HEK293 (cell line): ENCODE results near the gene ACOX2.

Experiments used
- CTCF ChIA-PET: fragments of 350-600 bp; formaldehyde crosslinking; extraction: SDS; loops from one replicate; lab custom pipeline; 2021; ENCODE audit warnings: antibody characterized with exemption; lab: Yijun Ruan, JAX
- POLR2A ChIA-PET: fragments of 300-600 bp; formaldehyde crosslinking; extraction: SDS; loops from one replicate; lab custom pipeline; 2020; ENCODE audit warnings: antibody characterized with exemption, inconsistent platforms; lab: Yijun Ruan, JAX
- H3K27ac ChIP-seq: fragments of 200-500 bp; sonication (Bioruptor generic); 2 replicates; pipeline ENCODE4 v1.5.1; 2014; ENCODE audit warnings: low read depth, low read length, control low read depth, inconsistent platforms; ENCODE audit errors: extremely low read depth
- H3K36me3 ChIP-seq, 2 experiments: fragments of 200-500 bp in 1 of 2; sonication (Bioruptor generic) in 1 of 2; 1 replicate in 1 of 2; 2 replicates in 1 of 2; pipeline ENCODE4 v1.5.1; 2014 to 2017; ENCODE audit warnings: inconsistent platforms in 2 of 2, low read length in 2 of 2; ENCODE audit not compliant: control insufficient read depth in 2 of 2, insufficient read depth in 1 of 2
- H3K4me1 ChIP-seq: fragments of 200-500 bp; sonication (Bioruptor generic); 2 replicates; pipeline ENCODE4 v1.5.1; 2014; ENCODE audit warnings: mild to moderate bottlenecking, low read length, inconsistent platforms; ENCODE audit not compliant: control insufficient read depth, insufficient read depth
- H3K4me3 ChIP-seq: 2 replicates; pipeline ENCODE4 v1.5.1; 2011; ENCODE audit warnings: low read depth, mild to moderate bottlenecking, control low read depth, low read length, moderate library complexity
- H3K9me3 ChIP-seq: fragments of 200-500 bp; sonication (Bioruptor generic); 2 replicates; pipeline ENCODE4 v1.5.1; 2014; ENCODE audit warnings: low read depth, low read length, inconsistent platforms; ENCODE audit not compliant: control insufficient read depth, insufficient read depth
- GLIS2 ChIP-seq: fragments of 450-650 bp; formaldehyde crosslinking; IDR thresholded peaks from 2 replicates; pipeline ENCODE4 v1.5.1; 2016; ENCODE audit warnings: missing biosample characterization, missing genetic modification characterization
- REST ChIP-seq: fragments of 450-650 bp; formaldehyde crosslinking; IDR thresholded peaks from 2 replicates; pipeline ENCODE4 v1.5.1; 2016; ENCODE audit warnings: missing biosample characterization, missing genetic modification characterization
- ZBTB10 ChIP-seq: fragments of 450-650 bp; formaldehyde crosslinking; IDR thresholded peaks from 2 replicates; pipeline ENCODE4 v1.5.1; 2016; ENCODE audit warnings: missing biosample characterization, missing genetic modification characterization
- ZBTB17 ChIP-seq: fragments of 450-650 bp; formaldehyde crosslinking; IDR thresholded peaks from 2 replicates; pipeline ENCODE4 v1.5.1; 2016; ENCODE audit warnings: missing biosample characterization, missing genetic modification characterization
- ZFP41 ChIP-seq: fragments of 450-650 bp; formaldehyde crosslinking; IDR thresholded peaks from 2 replicates; pipeline ENCODE4 v1.5.1; 2016; ENCODE audit warnings: missing biosample characterization, missing genetic modification characterization, borderline replicate concordance
- ZIC2 ChIP-seq: fragments of 450-650 bp; formaldehyde crosslinking; IDR thresholded peaks from 2 replicates; pipeline ENCODE4 v1.5.1; 2016; ENCODE audit warnings: missing biosample characterization, missing genetic modification characterization
- ZNF10 ChIP-seq: fragments of 450-650 bp; formaldehyde crosslinking; IDR thresholded peaks from 2 replicates; pipeline ENCODE4 v1.5.1; 2017; ENCODE audit warnings: missing biosample characterization, missing genetic modification characterization
- ZNF112 ChIP-seq: fragments of 450-650 bp; formaldehyde crosslinking; IDR thresholded peaks from 2 replicates; pipeline ENCODE4 v1.5.0; 2017; ENCODE audit warnings: missing biosample characterization, missing genetic modification characterization
- ZNF138 ChIP-seq: fragments of 450-650 bp; formaldehyde crosslinking; IDR thresholded peaks from 2 replicates; pipeline ENCODE4 v1.5.1; 2016; ENCODE audit warnings: missing biosample characterization, missing genetic modification characterization, borderline replicate concordance
- ZNF214 ChIP-seq: fragments of 450-650 bp; formaldehyde crosslinking; IDR thresholded peaks from 2 replicates; pipeline ENCODE4 v1.5.1; 2017; ENCODE audit warnings: missing biosample characterization, mild to moderate bottlenecking, missing genetic modification characterization, borderline replicate concordance
- ZNF221 ChIP-seq: fragments of 450-650 bp; formaldehyde crosslinking; IDR thresholded peaks from 2 replicates; pipeline ENCODE4 v1.5.1; 2017; ENCODE audit warnings: missing biosample characterization, missing genetic modification characterization, borderline replicate concordance
- ZNF23 ChIP-seq: fragments of 450-650 bp; formaldehyde crosslinking; IDR thresholded peaks from 2 replicates; pipeline ENCODE4 v1.5.1; 2016; ENCODE audit warnings: missing biosample characterization, missing genetic modification characterization, borderline replicate concordance
- ZNF26 ChIP-seq: fragments of 450-650 bp; formaldehyde crosslinking; IDR thresholded peaks from 2 replicates; pipeline ENCODE4 v1.5.1; 2016; ENCODE audit warnings: missing biosample characterization, missing genetic modification characterization
- ZNF292 ChIP-seq: fragments of 450-650 bp; formaldehyde crosslinking; IDR thresholded peaks from 2 replicates; pipeline ENCODE4 v1.5.1; 2016; ENCODE audit warnings: low read depth, missing biosample characterization, missing genetic modification characterization, borderline replicate concordance
- ZNF311 ChIP-seq: fragments of 450-650 bp; formaldehyde crosslinking; IDR thresholded peaks from 2 replicates; pipeline ENCODE4 v1.5.1; 2017; ENCODE audit warnings: missing biosample characterization, missing genetic modification characterization, borderline replicate concordance
- ZNF350 ChIP-seq: fragments of 450-650 bp; formaldehyde crosslinking; IDR thresholded peaks from 2 replicates; pipeline ENCODE4 v1.5.0; 2017; ENCODE audit warnings: missing biosample characterization, mild to moderate bottlenecking, missing genetic modification characterization
- ZNF366 ChIP-seq: fragments of 450-650 bp; formaldehyde crosslinking; conservative IDR thresholded peaks from 2 replicates; pipeline ENCODE4 v1.5.1; 2016; ENCODE audit warnings: missing biosample characterization, missing genetic modification characterization
- ZNF621 ChIP-seq: fragments of 450-650 bp; formaldehyde crosslinking; IDR thresholded peaks from 2 replicates; pipeline ENCODE4 v1.5.1; 2017; ENCODE audit warnings: missing biosample characterization, missing genetic modification characterization
- ZNF692 ChIP-seq: fragments of 450-650 bp; formaldehyde crosslinking; IDR thresholded peaks from 2 replicates; pipeline ENCODE4 v1.5.1; 2016; ENCODE audit warnings: missing biosample characterization, missing genetic modification characterization
- ZNF785 ChIP-seq: fragments of 450-650 bp; formaldehyde crosslinking; IDR thresholded peaks from 2 replicates; pipeline ENCODE4 v1.5.1; 2016; ENCODE audit warnings: missing biosample characterization, missing genetic modification characterization
- ZNF830 ChIP-seq: fragments of 450-650 bp; IDR thresholded peaks from 2 replicates; pipeline ENCODE4 v1.5.0; 2018; ENCODE audit warnings: missing biosample characterization, missing genetic modification characterization, low read depth, mild to moderate bottlenecking, moderate library complexity

Gene ACOX2

GRCh38 chr3:58578873-58579272 is 41.9 kb upstream of the ACOX2 start:
- Histone ChIP-seq H3K4me1 (0 out of 2 replicates have a peak, but pooled peaks cover 3% of the 10 kb centered on the region), H3K9me3 (no peaks in the 10 kb centered on the region), H3K27ac (no peak overlapping the region), H3K36me3 (no peaks in the 10 kb centered on the region), H3K4me3 (no peak overlapping the region)
- no peak for TF ChIP-seq ZNF311 (tag by site-specific recombination)
- no peak for TF ChIP-seq ZNF292 (tag by site-specific recombination)
- no peak for TF ChIP-seq ZBTB17 (tag by site-specific recombination)
- no peak for TF ChIP-seq ZFP41 (tag by site-specific recombination)
- no peak for TF ChIP-seq GLIS2
- ChIA-PET POLR2A (no interaction called here), CTCF (interaction anchor here (0.7 to 1.2 kb wide), 2 partner anchors 10 to 11 kb away, joined by 3 read pairs; no protein-coding TSS in a partner anchor)

- no peak within 1 kb of the TSS for H3K27ac ChIP-seq
- ChIA-PET CTCF (interaction anchor here (2.4 kb wide), 1 partner anchor 8 kb away, joined by 8 read pairs; no protein-coding TSS in a partner anchor), POLR2A (no interaction called here)
- no peak for TF ChIP-seq ZNF830 (tag by site-specific recombination)
- no peak for TF ChIP-seq ZNF214 (tag by site-specific recombination)
- no peak for TF ChIP-seq ZNF138
- no peak for TF ChIP-seq ZNF621 (tag by site-specific recombination)
- TF ChIP-seq, all 188 proteins: peak for 0
- no peak within 1 kb of the TSS for H3K4me3 ChIP-seq
- no peaks in the 10 kb centered on the region for H3K36me3 ChIP-seq
- 0 out of 2 replicates have a peak, but pooled peaks cover 3% of the 10 kb centered on the region for H3K4me1 ChIP-seq
- H3K9me3 ChIP-seq: no peaks in the 10 kb centered on the region
These were observed 40.4 kb upstream of the ACOX2 start, which contains the start of gene FAM107A for GRCh38 chr3:58577269-58577821. FAM107A (minus strand) TSS chr3:58577391; CDS start chr3:58569860, 7,531 bp downstream.

- Histone ChIP-seq H3K9me3 (no peaks in the 10 kb centered on the region), H3K4me3 (no peak overlapping the region), H3K4me1 (0 out of 2 replicates have a peak, but pooled peaks cover 3% of the 10 kb centered on the region), H3K36me3 (no peaks in the 10 kb centered on the region), H3K27ac (no peak overlapping the region)
- ChIA-PET POLR2A (interaction anchor here (0.6 kb wide), 1 partner anchor 401 kb away, joined by 4 read pairs; no protein-coding TSS in a partner anchor), CTCF (interaction anchor here (0.9 to 2.4 kb wide), 2 partner anchors 8 to 9 kb away, joined by 3 to 8 read pairs; no protein-coding TSS in a partner anchor)
- TF ChIP-seq REST (tag by site-specific recombination) (no peak), ZNF692 (no peak), ZNF350 (tag by site-specific recombination) (no peak), ZNF23 (tag by site-specific recombination) (no peak), ZNF26 (no peak), ZNF830 (tag by site-specific recombination) (no peak), ZNF221 (no peak), ZNF112 (no peak), ZNF10 (tag by site-specific recombination) (no peak), ZNF138 (no peak), ZNF366 (tag by site-specific recombination) (no peak), ZNF785 (no peak), ZIC2 (tag by site-specific recombination) (no peak), ZBTB10 (tag by site-specific recombination) (no peak)
These were observed 39.7 kb upstream of the ACOX2 start for GRCh38 chr3:58576716-58577115.
